GM12801 (cell line): Measurements from ENCODE around the gene MLLT6.

ENCODE experiments used
- TF ChIP-seq, protein P1 (sequence below): IDR thresholded peaks from one replicate; pipeline ENCODE4 v1.5.1; 2011; ENCODE audit warnings: control low read depth; ENCODE audit not compliant: insufficient read length; ENCODE audit errors: extremely low read depth

The MLLT6 gene

DNA sequence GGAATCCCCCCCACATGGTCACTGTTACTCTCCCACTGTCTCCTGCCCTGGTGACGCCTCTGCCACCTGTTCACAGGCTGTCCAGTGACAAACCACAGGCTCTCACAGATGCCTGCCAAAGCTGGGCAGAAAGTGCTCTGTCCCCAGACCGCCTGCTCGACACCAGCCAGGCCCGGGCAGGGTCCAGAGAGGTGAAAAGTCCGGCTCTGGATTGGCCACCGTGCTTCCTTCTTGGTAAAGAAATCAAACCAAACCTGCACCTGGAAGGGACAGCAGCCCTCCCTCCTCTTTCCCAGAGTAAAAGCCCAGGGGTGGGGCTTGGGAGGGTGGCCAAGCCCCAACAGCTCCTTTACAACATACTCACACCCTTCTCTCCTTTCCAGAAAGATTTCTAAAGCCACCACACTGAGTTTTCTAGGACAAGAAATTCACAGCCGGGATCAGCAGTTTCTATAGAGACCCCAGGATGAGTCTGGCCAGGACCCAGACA, 36.9 kb downstream of the MLLT6 start:
- TF ChIP-seq, protein P1, sequence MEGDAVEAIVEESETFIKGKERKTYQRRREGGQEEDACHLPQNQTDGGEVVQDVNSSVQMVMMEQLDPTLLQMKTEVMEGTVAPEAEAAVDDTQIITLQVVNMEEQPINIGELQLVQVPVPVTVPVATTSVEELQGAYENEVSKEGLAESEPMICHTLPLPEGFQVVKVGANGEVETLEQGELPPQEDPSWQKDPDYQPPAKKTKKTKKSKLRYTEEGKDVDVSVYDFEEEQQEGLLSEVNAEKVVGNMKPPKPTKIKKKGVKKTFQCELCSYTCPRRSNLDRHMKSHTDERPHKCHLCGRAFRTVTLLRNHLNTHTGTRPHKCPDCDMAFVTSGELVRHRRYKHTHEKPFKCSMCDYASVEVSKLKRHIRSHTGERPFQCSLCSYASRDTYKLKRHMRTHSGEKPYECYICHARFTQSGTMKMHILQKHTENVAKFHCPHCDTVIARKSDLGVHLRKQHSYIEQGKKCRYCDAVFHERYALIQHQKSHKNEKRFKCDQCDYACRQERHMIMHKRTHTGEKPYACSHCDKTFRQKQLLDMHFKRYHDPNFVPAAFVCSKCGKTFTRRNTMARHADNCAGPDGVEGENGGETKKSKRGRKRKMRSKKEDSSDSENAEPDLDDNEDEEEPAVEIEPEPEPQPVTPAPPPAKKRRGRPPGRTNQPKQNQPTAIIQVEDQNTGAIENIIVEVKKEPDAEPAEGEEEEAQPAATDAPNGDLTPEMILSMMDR: no peak

DNA sequence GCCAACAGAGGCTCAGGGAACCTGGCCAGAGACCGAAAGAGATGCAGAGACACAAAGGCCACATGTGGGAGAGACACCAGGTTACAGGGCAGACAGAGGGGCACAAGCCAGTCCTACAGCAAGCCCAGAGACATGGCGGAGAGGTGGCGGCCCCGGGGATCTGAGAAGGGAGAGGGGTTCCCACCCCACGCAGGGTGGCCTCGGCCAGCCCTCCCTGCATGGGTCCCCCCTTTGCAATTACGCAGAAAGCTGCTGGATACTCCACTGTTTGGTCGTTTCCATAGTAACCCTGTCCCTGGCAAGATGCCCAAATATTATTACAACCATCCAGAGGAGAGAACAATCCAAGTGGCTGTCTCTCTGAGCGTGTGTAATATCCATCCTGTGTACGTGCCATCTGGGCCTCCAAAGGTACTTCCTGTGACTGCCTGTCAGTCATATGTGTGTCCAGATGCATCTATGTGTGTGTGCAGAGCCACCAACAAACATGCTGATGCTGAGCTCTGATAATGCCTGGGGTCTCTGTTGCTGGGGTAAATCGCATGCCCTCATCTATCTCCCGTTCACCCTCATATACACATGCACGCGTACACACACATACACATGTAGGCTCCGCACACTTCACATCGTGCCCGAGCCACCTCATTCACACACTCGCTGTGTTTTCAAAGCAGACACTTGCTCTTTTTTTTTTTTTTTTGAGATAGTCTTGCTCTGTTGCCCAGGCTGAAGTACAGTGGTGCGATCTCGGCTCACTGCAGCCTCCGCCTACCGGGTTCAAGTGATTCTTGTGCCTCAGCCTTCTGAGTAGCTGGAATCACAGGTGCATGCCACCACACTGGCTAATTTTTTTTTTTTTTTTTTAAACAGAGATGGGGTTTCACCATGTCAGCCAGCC, 37.6 kb downstream of the MLLT6 start:
- TF ChIP-seq, protein P1: no peak

GRCh38 chr17:38743556-38744171, 38.6 kb downstream of the MLLT6 start:
- TF ChIP-seq, protein P1: no peak

- TF ChIP-seq, protein P1: no peak
These were observed 40.5 kb downstream of the MLLT6 start for GRCh38 chr17:38745545-38745944.

DNA sequence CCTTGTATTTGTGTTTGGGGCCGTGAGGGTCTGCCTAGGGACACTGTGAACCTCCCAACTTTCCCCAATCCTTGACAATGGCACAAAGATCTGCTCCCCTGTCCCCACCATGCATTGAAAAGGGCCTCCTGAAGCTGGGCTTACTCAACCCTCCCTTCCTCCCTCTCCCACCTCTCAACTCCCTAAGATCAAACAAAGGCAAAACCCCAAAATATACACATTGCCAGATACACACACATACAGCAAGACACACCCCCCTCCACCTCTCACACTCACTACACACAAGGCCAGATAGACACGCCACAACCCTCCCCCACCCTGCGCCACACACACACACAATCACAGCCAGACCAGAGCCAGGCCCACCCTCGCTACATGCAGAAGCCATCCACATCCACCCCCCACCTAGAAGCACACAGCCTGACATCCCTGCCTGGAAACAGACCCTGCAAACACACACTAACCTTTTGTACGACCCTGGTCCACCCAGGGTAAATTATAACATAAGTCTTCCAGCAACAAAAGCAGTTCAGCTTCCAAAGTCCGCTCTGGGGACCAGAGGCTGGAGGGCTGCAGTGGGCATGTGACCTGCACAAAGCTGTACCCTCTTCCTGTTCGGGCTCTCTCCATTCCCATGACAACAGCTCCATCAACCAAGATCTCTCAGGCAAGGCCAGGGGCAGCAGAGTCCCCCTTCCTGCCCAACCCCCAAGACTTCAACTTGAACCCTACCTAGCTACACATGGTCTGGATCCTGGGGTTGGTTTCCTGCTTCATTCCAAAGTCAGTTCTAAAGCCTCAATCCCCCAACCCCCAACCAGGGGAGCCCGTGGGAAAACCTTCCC, 41.2 kb downstream of the MLLT6 start:
- TF ChIP-seq, protein P1: no peak

DNA sequence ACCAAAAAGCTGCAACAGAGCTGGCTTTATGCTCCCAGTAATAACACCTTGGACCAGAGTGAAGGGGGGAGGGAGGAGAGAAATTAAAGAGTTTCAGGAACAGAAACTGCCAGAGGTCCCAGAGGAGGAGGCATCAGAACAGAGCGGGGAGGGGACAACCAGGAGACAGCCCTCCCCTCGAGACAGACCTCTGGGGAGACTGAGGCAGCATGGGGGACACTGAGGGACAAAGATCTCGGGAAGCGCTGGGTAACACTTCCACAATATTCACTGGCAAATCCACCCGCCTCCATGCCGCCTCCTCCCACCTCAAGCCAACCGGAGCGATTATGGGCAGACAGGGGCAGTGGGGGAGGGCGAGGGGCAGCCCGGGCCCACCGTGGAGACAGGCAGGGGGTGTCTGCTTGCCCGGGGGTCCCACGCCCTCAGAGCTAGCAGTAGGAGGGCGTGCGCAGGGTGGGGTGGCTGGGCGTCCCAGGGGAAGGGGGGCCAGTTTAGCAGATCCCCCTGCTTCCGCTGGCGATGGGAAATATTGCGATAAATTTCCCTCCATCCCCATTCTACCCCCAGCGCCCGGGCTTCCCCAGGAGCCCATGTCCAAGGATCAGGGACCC, 41.9 kb downstream of the MLLT6 start:
- TF ChIP-seq, protein P1: no peak
